IPS DF 19.7 (cell line): Measurements from ENCODE around the gene CREB3.

Experiments
- DNase-seq: peaks from one replicate; pipeline ENCODE4 v3.0.0-alpha.2; 2013; ENCODE audit warnings: low read depth, low spot score

CREB3 gene

DNA sequence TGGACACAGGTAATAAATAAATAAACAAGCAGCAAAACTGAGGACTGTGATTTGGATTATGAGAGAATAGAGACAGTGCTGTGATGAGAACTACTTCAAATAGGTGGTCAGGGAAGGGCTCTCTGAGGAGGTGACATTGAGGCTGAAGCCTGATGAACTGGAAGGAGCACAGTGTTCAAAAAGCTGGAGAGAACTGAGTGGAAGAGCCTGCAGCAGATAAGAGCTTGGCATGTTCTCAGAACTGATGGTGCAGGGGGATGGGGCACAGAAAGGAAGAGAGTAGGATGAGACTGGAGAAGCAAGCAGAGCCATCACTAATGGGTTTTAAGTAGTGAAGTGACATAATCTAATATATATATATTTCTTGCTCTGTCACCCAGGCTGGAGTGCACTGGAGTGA, 31.5 kb upstream of the CREB3 start:
- DNase-seq: no peak

DNA sequence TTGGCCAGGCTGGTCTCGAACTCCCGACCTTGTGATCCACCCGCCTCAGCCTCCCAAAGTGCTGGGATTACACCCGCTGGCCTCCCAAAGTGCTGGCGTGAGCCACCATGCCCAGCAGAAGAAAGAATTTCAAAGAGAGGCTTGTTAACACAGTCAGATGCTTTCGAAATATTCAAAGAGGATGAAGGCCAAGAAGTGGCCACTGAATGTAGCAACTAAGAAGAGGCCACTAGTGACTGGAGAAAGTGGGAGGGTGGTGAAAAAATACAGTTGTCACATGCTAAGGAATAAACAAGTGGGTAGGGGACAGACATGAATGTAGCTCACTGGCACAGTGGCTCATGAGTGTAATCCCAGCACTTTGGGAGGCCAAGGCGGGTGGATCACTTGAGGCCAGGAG, 29.8 kb upstream of the CREB3 start:
- no peak for DNase-seq

DNA sequence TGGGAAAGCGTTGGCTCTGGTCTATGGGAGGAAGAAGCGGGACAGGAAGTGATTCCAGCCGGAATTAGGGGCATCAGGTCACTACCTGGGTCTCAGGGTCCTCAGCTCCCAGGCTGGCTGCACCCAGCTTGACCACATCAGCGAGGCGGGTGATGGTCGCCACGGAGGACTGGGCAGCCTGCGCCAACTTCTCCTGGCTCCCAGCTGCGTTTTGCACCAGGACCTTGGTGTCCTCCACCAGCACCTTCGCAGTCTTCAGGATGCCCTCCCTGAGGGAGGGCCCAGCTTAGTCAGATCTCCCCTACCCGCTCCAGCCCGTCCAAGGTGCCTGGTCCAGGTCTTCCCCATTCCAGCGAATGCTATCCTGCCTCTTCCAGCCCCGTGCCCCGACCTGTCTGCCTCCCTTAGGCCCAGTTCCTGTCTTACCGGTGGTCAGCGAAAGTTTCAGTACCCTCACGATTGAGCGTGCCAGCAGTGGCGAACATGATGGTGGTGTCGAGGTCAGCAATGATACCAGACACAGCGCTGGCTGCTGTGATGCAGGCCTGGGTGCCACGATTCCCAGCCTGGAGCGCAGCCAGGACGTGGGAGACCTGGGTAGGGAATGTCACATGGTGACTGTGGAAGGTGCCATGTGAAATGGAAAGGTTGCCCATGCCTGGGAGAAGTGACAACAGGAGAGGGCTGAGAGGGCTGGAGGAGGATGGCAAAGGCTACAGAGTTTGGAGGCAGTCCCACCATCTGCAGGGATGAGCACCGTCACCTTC, 28.4 kb upstream of the CREB3 start:
- DNase-seq: no peak

DNA sequence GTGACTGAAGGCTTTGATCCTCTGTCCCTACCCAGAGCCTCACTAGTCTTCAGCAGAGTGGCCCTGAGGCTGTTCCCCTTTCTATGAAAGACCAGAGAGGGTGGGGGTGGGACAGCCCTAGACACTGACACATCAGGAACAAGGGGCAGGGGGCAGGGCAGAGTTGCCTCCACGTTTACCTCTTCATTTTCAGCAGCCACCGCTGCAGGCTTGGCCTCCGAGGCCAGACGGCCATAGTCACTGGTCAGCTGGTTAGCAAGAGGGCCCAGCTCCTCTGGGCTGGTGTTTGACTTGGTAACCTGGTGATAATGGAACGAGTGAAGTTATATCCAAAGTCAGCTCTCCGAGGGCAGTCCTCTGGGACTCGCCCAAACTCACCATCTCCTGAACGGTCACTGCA, 27.1 kb upstream of the CREB3 start:
- DNase-seq: no peak

DNA sequence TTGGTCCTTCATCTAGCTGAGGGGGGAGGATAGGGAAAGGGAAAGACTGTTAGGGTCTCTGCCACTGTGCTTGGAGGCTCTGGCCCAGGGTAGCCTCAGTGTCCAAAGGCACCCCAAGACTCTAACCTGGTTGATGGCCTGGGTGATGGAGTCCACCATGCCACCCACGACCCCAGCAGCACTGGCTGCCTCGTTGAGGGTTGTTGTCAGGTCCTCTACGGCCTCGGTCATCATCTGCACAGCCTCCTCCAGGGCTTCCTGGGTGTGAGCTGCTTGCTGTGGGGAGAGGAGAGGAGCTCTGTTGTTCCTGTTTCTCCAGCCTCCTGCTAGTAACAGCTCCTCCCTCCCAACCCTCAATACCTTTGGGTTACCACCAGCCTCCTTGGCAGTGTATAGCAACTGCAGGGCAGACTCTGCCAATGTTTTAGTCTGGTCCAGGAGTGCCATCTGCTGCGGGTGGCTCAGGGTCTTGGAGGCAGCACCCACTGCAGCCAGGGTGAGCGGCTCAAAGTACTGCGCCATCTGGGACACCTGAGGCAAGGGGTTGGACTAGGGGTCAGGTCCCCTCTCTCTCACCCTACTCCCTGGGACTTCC, 26.5 kb upstream of the CREB3 start:
- no peak for DNase-seq

DNA sequence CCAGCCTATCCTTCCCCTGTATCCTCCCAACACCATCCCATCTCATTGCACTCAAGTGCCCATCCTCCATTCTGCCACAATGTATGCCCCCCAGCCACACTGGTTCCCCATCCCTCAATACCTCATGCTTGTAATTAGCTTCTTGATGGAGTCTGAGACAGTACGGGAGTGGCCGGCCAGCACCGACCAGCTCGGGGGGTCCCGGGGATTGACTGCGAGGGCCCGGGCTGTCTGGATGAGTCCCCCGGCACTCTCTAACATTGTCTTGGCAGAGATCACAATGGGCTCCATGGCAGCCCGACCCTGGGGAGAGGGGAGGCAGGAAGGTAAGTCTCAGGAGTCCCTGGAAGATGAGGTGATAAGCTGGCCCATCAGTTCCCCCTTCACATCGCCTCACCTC, 25.5 kb upstream of the CREB3 start:
- DNase-seq: no peak

DNA sequence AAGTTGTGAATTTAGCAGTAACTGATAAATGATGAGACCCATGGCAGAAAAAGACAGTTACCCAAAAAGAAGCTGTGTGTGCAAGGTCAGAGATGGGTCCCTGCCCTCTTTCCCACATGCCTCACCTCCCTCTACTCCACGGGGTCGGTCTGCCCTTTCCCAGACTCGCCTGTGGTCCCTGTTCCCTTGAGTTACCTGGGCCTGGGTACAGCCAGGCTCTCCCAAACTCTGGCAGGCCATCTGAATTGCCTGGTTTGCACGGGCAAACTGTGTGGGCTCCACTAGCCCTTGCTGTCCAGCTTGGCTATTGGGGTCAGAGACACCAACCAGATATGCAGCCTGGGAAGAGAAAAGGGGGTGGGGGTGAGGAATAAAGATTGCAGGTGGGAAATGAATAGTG, 24.3 kb upstream of the CREB3 start:
- no peak for DNase-seq

DNA sequence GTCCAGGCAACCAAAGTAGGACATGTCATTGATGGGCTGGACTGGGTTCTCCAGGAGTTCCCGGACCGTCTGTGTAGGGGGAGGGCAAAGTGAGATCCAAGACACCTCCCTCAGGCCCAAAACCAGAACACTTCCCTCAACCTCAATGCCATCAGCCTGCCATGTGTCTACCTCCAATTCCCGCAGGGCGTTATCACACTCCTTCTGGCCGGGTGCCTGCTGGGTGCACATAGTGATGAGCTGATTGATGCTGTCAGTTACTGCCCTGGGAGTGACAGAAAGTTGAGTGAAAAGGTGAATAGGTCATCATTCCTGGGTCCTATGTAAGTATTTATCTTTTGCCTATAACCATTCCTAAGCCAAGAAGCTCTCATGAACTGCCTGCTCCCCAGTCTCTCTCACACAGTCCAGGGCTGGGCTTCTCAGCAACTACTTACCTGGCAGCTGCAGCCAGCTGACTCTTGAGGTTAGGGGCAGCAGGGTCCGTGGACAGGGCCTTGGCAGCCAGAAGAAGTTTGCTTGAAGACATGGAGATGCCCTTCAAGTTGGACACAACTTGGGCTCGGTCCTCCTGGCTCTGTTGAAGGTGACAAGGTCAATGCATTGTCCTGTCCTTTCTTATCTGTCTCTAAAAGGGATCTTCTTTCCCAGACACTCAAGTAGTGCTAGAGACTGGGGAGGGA, 21.5 kb upstream of the CREB3 start:
- DNase-seq: no peak

DNA sequence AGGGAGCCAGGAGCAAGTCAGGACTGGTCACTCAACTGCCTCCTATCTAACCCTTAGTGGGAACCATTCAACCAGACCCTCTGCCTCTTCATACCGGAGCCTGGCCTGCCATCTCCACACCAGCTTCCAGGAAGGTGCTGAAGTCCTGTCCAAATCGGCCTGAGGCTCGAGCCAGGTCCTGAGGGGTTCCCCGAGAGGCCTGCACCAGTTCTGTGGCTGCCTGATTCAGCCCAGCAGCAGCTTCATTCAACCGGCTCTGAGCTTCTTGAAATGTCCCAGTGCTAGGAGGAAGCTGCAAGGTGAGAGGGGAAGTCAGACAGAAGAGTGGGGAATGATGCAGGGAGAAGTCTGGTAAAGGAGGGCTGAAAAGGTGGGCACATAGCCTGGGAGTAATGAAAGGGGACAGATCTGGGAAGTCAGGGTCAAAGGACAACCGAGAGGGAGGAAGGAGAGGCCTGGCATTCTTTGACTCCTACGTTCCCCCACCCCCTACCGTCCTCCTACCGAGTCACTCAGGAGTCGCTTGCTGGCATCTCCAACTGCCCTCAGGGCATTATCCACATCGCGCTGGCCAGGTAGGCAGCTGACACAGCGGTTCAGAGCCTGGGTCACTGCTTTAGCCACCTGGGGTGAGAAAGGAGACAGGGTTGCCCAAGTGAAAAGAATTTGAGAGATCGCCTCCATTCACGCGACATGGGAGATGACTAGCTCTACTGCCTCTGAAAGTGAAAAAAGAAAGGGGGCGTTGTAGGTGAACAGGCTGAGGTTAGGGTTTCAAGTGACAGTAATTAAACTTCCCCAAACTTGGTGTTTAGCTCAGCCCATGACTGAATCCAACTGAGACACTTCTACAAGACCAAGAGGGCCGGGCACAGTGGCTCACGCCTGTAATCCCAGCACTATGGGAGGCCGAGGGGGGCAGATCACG, 20.7 kb upstream of the CREB3 start:
- no peak for DNase-seq

DNA sequence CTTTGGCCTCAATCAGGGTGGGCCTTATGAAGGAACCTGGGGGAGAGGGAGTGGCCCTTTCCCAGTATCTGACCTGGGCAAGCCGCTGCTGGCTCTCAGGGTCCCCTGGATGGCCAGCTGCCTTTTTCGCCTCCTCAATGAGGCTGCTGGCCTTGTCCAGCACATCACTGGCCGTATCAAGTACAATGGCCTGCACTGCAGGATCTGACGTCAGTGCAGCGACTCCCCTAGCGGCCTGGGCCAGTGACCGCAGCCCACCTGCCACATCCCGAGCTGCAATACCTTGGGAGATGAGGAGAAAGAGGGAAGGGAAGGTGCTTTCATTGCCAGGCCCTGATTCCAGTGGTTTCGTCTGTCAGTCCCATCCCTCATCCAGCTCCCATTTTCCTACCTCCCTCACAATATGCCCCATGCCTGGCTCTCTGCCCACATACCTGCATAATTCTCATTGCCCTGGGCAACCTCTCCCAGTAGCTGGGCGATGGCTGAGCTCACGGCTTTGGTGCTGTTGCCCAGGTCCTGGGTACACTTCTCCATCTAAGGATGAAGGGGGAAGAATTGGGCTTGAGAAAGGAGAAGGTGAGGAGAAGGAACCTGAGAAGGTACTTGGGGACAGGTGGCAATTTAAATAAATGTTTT, 19.6 kb upstream of the CREB3 start:
- no peak for DNase-seq

DNA sequence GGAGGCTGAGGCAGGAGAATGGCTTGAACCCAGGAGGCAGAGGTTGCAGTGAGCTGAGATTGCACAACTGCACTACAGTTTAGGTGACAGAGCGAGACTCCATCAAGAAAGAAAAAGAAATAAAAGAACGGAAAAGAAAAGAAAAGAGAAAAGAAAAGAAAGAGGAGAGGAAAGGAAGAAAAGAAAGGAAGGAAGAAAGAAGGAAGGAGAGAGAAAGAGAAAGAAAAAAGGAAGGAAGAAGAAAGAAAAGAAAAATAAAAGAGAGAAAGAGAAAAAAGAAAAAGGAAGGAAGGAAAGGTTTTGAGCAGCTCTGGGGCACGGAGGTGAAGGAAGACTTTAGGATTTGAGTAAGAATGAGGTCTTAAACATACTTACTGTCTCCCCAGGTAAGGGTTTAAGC, 18.9 kb upstream of the CREB3 start:
- no peak for DNase-seq

DNA sequence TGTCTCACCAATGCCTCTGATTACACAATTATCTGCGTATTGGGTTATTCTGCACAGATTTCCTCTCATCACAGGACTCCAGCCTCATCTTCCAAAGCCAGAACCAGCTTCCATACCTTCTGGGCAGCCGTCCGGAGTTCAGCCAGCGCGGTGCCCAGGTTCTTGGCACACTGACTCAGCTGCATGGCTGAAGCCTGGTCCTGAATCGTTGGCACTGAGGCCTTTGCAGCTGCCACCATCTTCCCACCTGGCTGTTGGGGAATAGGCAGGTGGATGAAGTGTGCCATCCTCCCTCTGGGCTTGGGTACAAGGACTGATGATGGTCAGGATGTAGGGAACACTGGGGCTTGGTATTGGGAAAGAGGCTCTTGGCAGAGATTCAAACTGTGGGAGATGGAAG, 18.3 kb upstream of the CREB3 start:
- DNase-seq: no peak

DNA sequence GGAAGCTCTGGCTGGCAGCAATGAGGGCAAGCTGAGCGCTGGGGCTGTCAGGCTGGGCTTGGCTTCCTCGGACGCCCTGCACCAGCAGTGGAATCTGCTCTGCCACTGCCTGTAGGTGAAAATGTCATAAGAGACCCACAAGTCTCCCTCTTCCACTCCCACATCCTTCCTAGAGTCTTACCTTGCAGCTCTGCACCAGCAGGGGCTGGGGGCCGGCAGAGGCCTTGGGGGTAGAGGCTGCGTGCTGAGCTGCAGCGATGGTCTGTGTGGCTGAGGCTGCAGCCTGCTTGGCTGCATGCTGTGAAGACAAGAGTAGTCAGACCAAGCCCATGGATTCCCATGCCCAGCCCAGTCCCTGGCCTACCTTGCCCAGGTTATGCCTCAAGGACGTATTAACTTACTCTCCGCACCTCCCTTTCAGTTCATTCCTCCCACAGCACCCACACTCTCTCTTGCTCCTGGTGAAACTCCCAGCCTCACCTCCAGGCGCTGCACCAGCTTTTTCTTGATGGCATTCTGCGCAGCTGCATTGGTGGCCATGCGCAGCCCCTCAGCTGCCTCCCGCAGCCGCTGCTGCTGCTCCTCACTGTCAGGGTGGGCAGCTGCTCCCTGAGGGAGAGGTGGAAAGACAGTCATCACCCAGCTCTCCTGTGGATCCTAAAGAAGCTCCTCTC, 17.8 kb upstream of the CREB3 start:
- DNase-seq: no peak

DNA sequence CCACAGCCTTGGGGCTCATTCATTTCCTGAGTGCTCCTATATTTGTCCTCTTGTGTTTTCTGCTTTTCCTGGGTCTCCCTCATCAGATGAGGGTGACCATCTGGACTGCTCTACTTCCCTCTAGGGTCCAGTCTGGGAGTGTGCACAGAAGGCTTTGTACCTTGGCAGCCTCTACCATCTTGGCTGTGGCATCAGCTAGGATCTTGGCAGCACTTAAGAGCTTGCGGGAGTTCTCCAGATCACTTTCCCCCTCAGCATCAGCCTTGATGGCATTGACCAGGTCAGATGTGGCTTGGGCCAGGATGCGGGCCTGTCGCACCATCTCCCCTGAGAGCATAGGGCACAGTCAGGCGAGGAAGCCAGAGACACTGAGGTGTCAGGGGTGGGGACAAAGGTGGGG, 16.2 kb upstream of the CREB3 start:
- no peak for DNase-seq

DNA sequence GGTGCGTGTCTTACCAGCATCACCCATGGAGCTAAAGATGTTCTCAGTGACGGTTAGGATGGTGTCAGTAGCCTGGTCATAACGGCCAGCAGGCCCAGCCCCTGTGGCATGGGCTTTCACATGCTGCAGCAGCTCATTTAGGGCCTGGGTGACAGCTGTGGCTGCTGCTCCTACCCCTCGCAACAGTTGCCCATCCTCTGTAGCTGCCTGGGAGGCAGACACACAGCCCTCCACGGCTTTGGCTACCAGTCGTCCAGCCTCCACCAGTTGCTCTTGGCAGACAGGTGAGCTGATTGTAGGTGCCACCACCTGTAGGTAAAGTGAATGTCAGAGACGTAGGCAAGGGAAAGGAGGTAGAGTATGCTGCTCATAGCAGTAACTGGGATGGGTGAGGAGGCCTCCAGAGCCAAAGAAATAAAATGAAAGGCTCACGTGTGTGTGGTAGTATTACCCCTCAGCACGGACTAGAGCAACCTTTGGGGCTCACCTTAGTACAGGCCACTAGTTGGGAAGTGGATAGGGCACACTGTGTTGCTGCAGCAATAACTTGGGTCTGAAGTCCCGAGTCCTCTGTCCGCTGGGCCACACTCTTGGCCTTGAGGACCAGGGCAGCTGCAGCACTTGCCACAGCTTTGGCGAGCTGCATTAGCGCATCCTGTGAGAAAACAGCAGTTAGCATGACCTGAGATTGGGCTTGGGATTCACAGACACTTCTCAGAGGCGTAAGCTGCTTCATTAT, 15.2 kb upstream of the CREB3 start:
- no peak for DNase-seq

DNA sequence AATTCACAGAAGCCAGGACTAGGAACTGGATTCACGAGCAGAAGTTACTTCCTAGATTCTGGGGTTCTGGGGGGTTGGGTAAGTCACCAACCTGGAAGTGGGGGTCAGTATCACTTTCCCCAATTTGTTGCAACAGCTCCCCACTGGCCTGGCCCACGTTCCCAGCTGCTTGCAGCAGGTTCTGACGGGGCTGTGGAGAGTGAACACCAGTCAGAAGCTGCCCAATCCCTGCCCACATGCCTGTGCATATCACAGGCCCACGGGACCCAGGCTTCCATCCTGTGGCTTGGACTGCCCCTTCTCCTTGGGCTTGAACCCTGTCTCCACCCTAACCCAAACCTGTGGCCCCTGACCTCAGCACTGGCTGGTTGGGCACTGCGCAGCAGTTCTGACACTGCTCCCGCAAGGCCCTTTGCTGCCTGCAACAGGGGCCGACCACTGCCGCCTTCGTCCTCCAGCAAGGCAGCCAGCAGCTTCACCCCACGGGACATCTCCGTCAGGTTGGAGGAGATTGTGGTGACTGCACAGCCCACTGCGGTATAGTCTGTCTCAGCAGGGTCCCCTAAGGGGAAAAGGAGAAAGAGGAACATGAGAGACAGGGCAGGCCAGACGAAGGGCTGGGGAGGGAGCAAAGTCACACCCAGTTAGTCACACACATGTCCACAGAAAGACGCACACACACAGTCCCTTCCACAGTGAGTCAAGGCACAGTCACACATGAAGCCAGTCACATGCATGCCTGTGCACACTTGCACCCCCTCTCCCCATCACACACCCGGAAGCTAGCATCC, 13.6 kb upstream of the CREB3 start:
- no peak for DNase-seq

DNA sequence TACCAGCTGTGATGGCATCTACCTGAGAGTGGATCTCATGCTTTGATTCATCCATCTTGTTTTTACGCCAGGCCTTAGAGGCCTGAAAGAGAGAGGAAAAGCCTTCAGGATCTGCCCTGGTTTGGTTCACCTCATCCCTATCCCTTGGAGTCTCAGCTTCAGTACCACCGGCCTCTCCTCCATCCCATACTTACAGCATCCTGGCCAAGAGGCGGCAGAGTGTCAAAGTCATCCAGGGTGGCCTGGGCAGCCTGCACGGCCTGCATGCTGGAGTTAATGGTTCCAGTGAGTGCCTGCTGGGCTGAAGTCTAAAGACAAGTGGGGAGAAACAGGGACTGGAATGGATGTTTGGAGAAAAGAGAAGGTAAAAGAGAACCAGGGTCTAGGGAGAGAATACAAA, 12.9 kb upstream of the CREB3 start:
- DNase-seq: no peak

DNA sequence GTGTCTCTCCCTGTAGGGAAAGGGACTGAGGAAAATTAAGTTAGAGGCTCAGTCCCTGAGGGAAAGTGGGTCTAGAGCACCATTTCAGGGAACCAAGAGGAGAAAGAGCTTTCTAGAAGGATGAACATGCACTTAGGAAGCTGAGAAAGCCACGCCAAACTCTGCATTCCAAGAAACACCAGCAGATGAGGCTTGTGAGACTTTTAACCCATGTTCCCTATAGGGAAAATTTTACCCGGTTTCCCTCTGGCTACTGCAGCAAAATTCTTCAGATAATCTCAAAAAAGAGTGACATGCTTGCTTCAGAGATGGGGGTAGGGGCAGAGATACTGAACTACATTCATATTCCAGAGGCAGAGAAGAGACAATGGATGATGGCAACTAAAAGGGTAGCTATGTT, 9.0 kb upstream of the CREB3 start:
- no peak for DNase-seq

DNA sequence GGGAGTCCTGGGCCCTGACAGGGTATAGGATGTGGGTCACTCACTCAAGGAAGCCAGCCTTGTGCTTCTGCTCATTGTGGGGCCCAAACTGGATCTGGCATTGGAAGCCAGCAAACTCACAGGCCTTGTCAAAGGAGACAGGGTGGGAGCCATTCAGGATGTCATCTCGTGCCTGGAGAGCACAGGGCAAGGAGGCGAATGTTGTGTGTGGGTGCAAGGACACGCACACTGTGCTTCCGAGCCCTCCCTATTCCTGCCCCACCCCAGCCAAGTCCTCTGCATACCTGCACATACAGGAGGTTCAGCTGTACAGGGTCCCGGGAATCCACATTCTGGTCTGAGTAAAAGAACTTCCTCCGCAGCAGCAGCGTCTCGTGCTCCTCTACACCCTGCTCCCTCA, 8.6 kb upstream of the CREB3 start:
- DNase-seq: no peak

DNA sequence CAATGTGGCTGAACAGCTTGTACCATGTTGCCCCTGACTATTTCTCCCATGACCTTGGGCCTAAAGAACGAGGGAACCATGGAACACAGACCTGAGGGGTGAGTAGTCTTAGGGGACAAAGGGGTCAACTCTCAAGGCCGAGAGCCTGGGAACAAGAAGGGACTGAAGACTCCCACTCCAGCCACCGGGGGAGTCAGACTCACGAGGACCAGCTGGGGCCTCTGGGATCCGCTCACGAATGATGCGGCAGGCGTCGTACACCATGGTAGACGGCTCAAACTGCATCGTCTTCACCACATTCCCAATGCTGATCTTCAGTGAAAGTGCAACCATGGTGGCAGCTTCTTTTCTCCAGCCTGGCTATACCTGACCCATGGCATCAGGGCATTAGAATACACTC, 7.1 kb upstream of the CREB3 start:
- no peak for DNase-seq
